ENCODE measurements around the gene RALY.

Gene RALY

DNA sequence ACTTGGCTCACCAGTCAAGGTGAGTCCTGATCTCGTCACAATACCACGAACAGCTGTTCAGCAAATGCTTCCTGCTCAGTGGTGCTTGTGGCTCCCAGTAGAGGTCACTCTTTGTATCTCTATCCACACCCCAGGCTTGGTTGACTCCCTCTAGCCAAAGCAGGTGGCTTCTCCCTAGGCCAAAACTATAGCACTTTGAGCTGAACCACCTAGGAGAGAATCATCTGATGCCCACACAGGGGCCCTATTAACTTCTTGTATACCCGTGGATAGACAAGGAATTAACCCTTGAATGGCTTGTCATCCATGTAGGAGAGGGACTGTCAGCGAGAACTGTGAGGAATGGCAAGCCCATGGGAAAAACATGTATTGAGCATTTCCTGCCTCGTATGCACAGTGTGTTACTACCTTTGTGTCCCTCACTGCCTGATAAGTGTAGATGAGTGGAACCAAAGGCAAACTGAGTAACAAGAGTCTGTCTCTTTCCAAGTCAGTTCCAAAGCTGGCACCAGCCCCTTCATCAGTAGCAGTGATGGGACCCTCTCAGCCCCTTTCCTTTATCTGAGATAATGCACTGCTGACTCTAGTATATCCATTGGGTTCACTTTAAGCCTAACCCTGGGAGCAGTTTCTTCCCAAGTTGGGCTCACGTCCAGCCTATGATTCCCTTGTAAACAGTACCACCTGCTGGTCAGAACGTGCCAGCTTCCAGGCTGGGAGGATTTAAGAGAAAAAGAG, 75.8 kb downstream of the RALY start:
- H3K4me3 ChIP-seq (ENCODE audit: low read length) = no peak overlapping the region
- no peaks in the 10 kb centered on the region for H3F3A ChIP-seq (ENCODE audit: control insufficient read depth, insufficient read depth)
- no peak overlapping the region for H3K4me2 ChIP-seq (ENCODE audit: low read length)
- peaks cover 44% of the 10 kb centered on the region for H3K79me2 ChIP-seq (ENCODE audit: control insufficient read depth, low read length)
- no peaks in the 10 kb centered on the region for H3K27me3 ChIP-seq (ENCODE audit: control insufficient read depth, low read length)
- H3K27ac ChIP-seq (ENCODE audit: low read depth, low read length) = no peak overlapping the region
- peaks cover 34% of the 10 kb centered on the region for H3K36me3 ChIP-seq (ENCODE audit: control insufficient read depth, low read length)
- TF ChIP-seq, protein P1, sequence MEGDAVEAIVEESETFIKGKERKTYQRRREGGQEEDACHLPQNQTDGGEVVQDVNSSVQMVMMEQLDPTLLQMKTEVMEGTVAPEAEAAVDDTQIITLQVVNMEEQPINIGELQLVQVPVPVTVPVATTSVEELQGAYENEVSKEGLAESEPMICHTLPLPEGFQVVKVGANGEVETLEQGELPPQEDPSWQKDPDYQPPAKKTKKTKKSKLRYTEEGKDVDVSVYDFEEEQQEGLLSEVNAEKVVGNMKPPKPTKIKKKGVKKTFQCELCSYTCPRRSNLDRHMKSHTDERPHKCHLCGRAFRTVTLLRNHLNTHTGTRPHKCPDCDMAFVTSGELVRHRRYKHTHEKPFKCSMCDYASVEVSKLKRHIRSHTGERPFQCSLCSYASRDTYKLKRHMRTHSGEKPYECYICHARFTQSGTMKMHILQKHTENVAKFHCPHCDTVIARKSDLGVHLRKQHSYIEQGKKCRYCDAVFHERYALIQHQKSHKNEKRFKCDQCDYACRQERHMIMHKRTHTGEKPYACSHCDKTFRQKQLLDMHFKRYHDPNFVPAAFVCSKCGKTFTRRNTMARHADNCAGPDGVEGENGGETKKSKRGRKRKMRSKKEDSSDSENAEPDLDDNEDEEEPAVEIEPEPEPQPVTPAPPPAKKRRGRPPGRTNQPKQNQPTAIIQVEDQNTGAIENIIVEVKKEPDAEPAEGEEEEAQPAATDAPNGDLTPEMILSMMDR (IDR thresholded peaks at IDR 0.05; ENCODE audit: low read depth, low read length, poor library complexity, severe bottlenecking) = peak; percentile 88
- no peak for TF ChIP-seq EZH2phosphoT487 (IDR thresholded peaks at IDR 0.05; ENCODE audit: borderline replicate concordance, low read length)
- H4K20me1 ChIP-seq (ENCODE audit: control insufficient read depth, insufficient read depth, low read depth, low read length) = no peaks in the 10 kb centered on the region; the same call in 1 of the 2 replicates
- peaks cover 6% of the 10 kb centered on the region; the same call in 1 of the 2 replicates for H3K4me1 ChIP-seq (ENCODE audit: control insufficient read depth, low read length)
- no peaks in the 10 kb centered on the region for H3K9me2 ChIP-seq (replicated peaks; ENCODE audit: control insufficient read depth, low read length)
- H3K9me3 ChIP-seq (ENCODE audit: control insufficient read depth, insufficient read depth, low read length) = no peaks in the 10 kb centered on the region

DNA sequence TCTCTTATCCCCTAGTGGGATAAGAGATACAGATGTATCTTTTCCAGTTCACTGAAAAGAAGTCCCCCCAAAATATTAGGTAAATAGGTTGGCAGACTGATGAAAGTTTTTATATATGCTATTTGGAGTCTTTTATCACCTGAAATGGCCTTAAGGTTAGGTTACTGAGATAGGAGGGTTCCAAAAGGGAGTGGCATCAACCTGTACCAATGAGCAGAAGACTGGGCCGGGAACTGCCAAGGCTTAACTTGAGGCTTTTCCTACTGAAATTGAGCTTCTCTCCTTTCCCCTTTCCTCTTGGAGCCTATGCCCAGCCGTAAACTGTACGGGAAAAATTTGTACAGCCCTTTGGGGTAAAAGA, 76.3 kb downstream of the RALY start:
- Histone ChIP-seq H4K20me1 (ENCODE audit: control insufficient read depth, insufficient read depth, low read depth, low read length) (no peaks in the 10 kb centered on the region; the same call in 1 of the 2 replicates), H3K9me3 (ENCODE audit: control insufficient read depth, insufficient read depth, low read length) (no peaks in the 10 kb centered on the region), H3K27ac (ENCODE audit: low read depth, low read length) (no peak overlapping the region), H3K4me3 (ENCODE audit: low read length) (no peak overlapping the region), H3K4me1 (ENCODE audit: control insufficient read depth, low read length) (peaks cover 6% of the 10 kb centered on the region; the same call in 1 of the 2 replicates), H3K4me2 (ENCODE audit: low read length) (no peak overlapping the region), H3K27me3 (ENCODE audit: control insufficient read depth, low read length) (no peaks in the 10 kb centered on the region), H3K79me2 (ENCODE audit: control insufficient read depth, low read length) (peaks cover 43% of the 10 kb centered on the region), H3F3A (ENCODE audit: control insufficient read depth, insufficient read depth) (no peaks in the 10 kb centered on the region), H3K36me3 (ENCODE audit: control insufficient read depth, low read length) (peaks cover 39% of the 10 kb centered on the region), H3K9me2 (replicated peaks; ENCODE audit: control insufficient read depth, low read length) (no peaks in the 10 kb centered on the region)
- TF ChIP-seq EZH2phosphoT487 (IDR thresholded peaks at IDR 0.05; ENCODE audit: borderline replicate concordance, low read length) = no peak
- TF ChIP-seq, protein P1 (IDR thresholded peaks at IDR 0.05; ENCODE audit: low read depth, low read length, poor library complexity, severe bottlenecking) = no peak

DNA sequence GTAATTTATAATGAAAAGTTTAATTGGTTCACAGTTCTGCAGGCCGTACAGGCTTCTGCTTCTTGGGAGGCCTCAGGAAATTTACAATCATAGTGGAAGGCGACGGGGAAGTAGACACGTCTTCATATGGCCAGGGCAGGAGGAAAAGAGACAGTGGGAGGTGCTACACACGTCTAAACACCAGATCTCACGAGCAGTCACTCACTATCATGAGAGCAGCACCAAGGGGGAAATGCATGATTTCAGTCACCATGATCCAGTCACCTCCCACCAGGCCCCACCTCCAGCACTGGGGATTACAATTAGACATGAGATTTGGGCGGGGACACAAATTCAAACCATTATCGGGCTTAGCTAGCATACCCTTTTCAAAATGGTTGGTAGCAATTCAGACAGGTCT, 77.1 kb downstream of the RALY start:
- H3K4me2 ChIP-seq (ENCODE audit: low read length) = no peak overlapping the region
- H3K27me3 ChIP-seq (ENCODE audit: control insufficient read depth, low read length) = no peaks in the 10 kb centered on the region
- peaks cover 6% of the 10 kb centered on the region; the same call in 1 of the 2 replicates for H3K4me1 ChIP-seq (ENCODE audit: control insufficient read depth, low read length)
- peaks cover 41% of the 10 kb centered on the region for H3K79me2 ChIP-seq (ENCODE audit: control insufficient read depth, low read length)
- no peaks in the 10 kb centered on the region for H3K9me2 ChIP-seq (replicated peaks; ENCODE audit: control insufficient read depth, low read length)
- TF ChIP-seq, protein P1 (IDR thresholded peaks at IDR 0.05; ENCODE audit: low read depth, low read length, poor library complexity, severe bottlenecking) = no peak
- TF ChIP-seq EZH2phosphoT487 (IDR thresholded peaks at IDR 0.05; ENCODE audit: borderline replicate concordance, low read length) = no peak
- H3K9me3 ChIP-seq (ENCODE audit: control insufficient read depth, insufficient read depth, low read length) = no peaks in the 10 kb centered on the region
- H3K4me3 ChIP-seq (ENCODE audit: low read length) = no peak overlapping the region
- no peaks in the 10 kb centered on the region for H3F3A ChIP-seq (ENCODE audit: control insufficient read depth, insufficient read depth)
- peaks cover 47% of the 10 kb centered on the region for H3K36me3 ChIP-seq (ENCODE audit: control insufficient read depth, low read length)
- no peaks in the 10 kb centered on the region; the same call in 1 of the 2 replicates for H4K20me1 ChIP-seq (ENCODE audit: control insufficient read depth, insufficient read depth, low read depth, low read length)
- H3K27ac ChIP-seq (ENCODE audit: low read depth, low read length) = no peak overlapping the region

Data from DOHH2 (cell line).